Renal cortical epithelial cell (primary cell): Measurements from ENCODE around the gene RD3L. TPM values are rescaled to one million over a fixed set of nuclear protein-coding genes. Genes with fewer than 3 reads are reported as not detected.
A peak's percentile ranks its signal among the peaks of the same experiment; 100 is the strongest.

Source experiments
- DNase-seq: peaks from one replicate; pipeline ENCODE4 v3.0.0-alpha.2; 2011; ENCODE audit warnings: low read depth
- total RNA-seq: library from RNA; depleted of rRNA; stranded (reverse); fragments of >200 nt; gene quantifications from 2 replicates; pipeline ENCODE4 v1.2.3, GENCODE V29; 2014

Gene RD3L
- total RNA-seq, result not detected in 2 replicates

GRCh38 chr14:103941973-103942736 lies at the start of gene RD3L:
Gene RD3L (minus strand): TSS chr14:103942529. CDS start chr14:103941695, 834 bp downstream.
- no peak for DNase-seq

- DNase-seq, result no peak
Observed at GRCh38 chr14:103989964-103990363, 47.6 kb upstream of the RD3L start.

- no peak for DNase-seq
Observed at GRCh38 chr14:103989034-103989433, 46.7 kb upstream of the RD3L start.

GRCh38 chr14:103984196-103984595 lies 41.9 kb upstream of the RD3L start:
- no peak for DNase-seq

GRCh38 chr14:103980623-103981238 lies 38.4 kb upstream of the RD3L start:
- peak; percentile 47 for DNase-seq

- no peak for DNase-seq
Observed at GRCh38 chr14:103974575-103974974, 32.2 kb upstream of the RD3L start.

- no peak for DNase-seq
Observed at GRCh38 chr14:103973354-103973753, 31.0 kb upstream of the RD3L start.

- no peak for DNase-seq
Observed at GRCh38 chr14:103969961-103970360, 27.6 kb upstream of the RD3L start.

GRCh38 chr14:103966631-103967030 lies 24.3 kb upstream of the RD3L start:
- no peak for DNase-seq

- DNase-seq, result no peak
Observed at GRCh38 chr14:103961928-103962578, 19.7 kb upstream of the RD3L start.

GRCh38 chr14:103960457-103961055 lies 18.2 kb upstream of the RD3L start:
- no peak for DNase-seq

GRCh38 chr14:103949131-103949790 lies 6.9 kb upstream of the RD3L start:
- DNase-seq, result no peak

- DNase-seq, result no peak
Observed at GRCh38 chr14:103948442-103948841, 6.1 kb upstream of the RD3L start.

GRCh38 chr14:103946975-103947374 lies 4.6 kb upstream of the RD3L start:
- DNase-seq, result no peak

GRCh38 chr14:103943673-103944072 lies 1.3 kb upstream of the RD3L start:
- no peak for DNase-seq

GRCh38 chr14:103941462-103941861 lies 867 bp downstream of the RD3L start:
- DNase-seq, result no peak

- no peak for DNase-seq
Observed at GRCh38 chr14:103935102-103935501, 7.2 kb downstream of the RD3L start.

GRCh38 chr14:103932791-103933490 lies 9.4 kb downstream of the RD3L start:
- DNase-seq, result peak; percentile 84

- DNase-seq, result no peak
Observed at GRCh38 chr14:103931422-103931821, 10.9 kb downstream of the RD3L start.

GRCh38 chr14:103930051-103930604 lies 12.2 kb downstream of the RD3L start:
- DNase-seq, result peak; percentile 37
